OCI-LY3 (cell line): ENCODE results near the gene L3MBTL3.

Source experiments
- H2AFZ ChIP-seq: fragments of 200-600, 300-600 bp; shearing (Covaris generic); 2 replicates; pipeline ENCODE4 v1.6.0; 2014; ENCODE audit warnings: antibody characterized with exemption, low read depth, low read length
- H3K27ac ChIP-seq: fragments of 200-600, 300-600 bp; sonication (generic); 2 replicates; pipeline ENCODE4 v1.5.1; 2014; ENCODE audit warnings: mild to moderate bottlenecking, low read length, moderate library complexity, mixed read lengths
- H3K27me3 ChIP-seq: fragments of 200-600, 300-600 bp; sonication (generic); 2 replicates; pipeline ENCODE4 v1.6.1; 2014; ENCODE audit warnings: low read depth, low read length, mixed read lengths
- H3K36me3 ChIP-seq: fragments of 200-600, 300-600 bp; sonication (generic); replicated peaks from 2 replicates; pipeline ENCODE3; 2014; ENCODE audit warnings: low read depth, low read length, mixed read lengths
- H3K4me1 ChIP-seq: fragments of 300-600, 200-600 bp; sonication (generic); 2 replicates; pipeline ENCODE4 v1.6.1; 2014; ENCODE audit warnings: low read length, mixed read lengths
- H3K4me2 ChIP-seq: fragments of 200-600, 300-600 bp; sonication (generic); 2 replicates; pipeline ENCODE4 v1.6.1; 2014; ENCODE audit warnings: low read length, mixed read lengths
- H3K4me3 ChIP-seq: fragments of 300-600, 200-600 bp; sonication (generic); 2 replicates; pipeline ENCODE4 v1.5.1; 2014; ENCODE audit warnings: antibody characterized with exemption, mild to moderate bottlenecking, low read length, moderate library complexity
- H3K79me2 ChIP-seq: fragments of 300-600, 200-600 bp; shearing (Covaris generic); 2 replicates; pipeline ENCODE4 v1.6.1; 2014; ENCODE audit warnings: mild to moderate bottlenecking, low read length, mixed read lengths
- H3K9ac ChIP-seq: fragments of 300-600, 200-600 bp; shearing (Covaris generic); 2 replicates; pipeline ENCODE4 v1.6.0; 2014; ENCODE audit warnings: mild to moderate bottlenecking, low read length, moderate library complexity
- H3K9me3 ChIP-seq: fragments of 200-600, 300-600 bp; shearing (Covaris generic); 2 replicates; pipeline ENCODE4 v1.6.1; 2014; ENCODE audit warnings: low read length, mixed read lengths; ENCODE audit not compliant: insufficient read depth
- H4K20me1 ChIP-seq: fragments of 200-600, 300-600 bp; sonication (generic); 2 replicates; pipeline ENCODE4 v1.6.1; 2016; ENCODE audit warnings: low read length, mixed read lengths; ENCODE audit not compliant: insufficient read depth
- EZH2phosphoT487 ChIP-seq: fragments of 200-600 bp; shearing (Covaris generic); IDR thresholded peaks from 2 replicates; pipeline ENCODE4 v1.6.1; 2018; ENCODE audit warnings: antibody characterized with exemption, mixed run types, low read depth
- TF ChIP-seq, protein P1 (sequence below): fragments of 200-600, 300-600 bp; sonication (generic); IDR thresholded peaks from 2 replicates; pipeline ENCODE4 v1.5.1; 2014; ENCODE audit warnings: antibody characterized with exemption, low read length, low read depth

L3MBTL3 gene

DNA sequence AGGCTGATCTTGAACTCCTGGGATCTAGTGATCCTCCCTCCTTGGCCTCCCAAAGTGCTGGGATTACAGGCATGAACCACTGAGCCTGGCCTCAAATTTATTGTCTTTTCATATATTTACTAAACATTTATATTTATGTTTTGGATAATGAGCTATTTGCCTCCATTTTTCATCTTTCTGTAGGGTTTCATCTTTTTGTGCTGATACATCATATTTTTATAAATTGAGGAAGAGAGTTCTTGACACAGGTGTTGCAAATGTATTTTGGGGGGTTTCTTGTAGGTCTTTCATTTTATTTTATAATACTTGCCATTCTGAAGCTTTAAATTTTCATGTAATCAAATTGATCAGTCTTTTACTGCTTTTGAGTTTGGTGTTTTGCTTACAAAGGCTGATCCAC lies 72.4 kb downstream of the L3MBTL3 start:
- no peaks in the 10 kb centered on the region for H3K36me3 ChIP-seq

DNA sequence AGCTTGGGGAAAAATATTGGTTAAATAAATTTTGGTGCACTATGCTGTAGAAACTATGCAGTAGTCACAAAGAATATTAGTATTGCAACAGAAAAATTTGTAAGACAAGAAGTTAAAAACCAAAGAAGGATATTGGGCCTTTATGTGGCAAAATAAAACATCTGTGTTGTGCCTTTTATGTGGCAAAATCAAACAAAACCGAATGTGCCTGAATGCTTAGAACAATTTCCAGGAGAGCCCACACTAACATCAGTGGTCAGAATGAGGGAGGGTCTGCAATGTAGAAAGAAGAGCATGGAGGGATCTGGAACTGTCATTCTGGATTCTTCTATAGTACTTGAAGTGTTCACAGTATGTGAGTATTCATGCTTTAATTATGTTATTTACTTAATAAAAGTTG lies 75.2 kb downstream of the L3MBTL3 start:
- H3K9ac ChIP-seq: no peak overlapping the region
- no peak overlapping the region for H3K27ac ChIP-seq
- no peaks in the 10 kb centered on the region for H4K20me1 ChIP-seq
- H3K79me2 ChIP-seq: no peaks in the 10 kb centered on the region
- no peak overlapping the region for H2AFZ ChIP-seq
- H3K4me1 ChIP-seq: no peaks in the 10 kb centered on the region
- TF ChIP-seq, protein P1, sequence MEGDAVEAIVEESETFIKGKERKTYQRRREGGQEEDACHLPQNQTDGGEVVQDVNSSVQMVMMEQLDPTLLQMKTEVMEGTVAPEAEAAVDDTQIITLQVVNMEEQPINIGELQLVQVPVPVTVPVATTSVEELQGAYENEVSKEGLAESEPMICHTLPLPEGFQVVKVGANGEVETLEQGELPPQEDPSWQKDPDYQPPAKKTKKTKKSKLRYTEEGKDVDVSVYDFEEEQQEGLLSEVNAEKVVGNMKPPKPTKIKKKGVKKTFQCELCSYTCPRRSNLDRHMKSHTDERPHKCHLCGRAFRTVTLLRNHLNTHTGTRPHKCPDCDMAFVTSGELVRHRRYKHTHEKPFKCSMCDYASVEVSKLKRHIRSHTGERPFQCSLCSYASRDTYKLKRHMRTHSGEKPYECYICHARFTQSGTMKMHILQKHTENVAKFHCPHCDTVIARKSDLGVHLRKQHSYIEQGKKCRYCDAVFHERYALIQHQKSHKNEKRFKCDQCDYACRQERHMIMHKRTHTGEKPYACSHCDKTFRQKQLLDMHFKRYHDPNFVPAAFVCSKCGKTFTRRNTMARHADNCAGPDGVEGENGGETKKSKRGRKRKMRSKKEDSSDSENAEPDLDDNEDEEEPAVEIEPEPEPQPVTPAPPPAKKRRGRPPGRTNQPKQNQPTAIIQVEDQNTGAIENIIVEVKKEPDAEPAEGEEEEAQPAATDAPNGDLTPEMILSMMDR: no peak
- TF ChIP-seq EZH2phosphoT487: no peak
- H3K4me2 ChIP-seq: no peak overlapping the region
- no peaks in the 10 kb centered on the region for H3K9me3 ChIP-seq
- no peaks in the 10 kb centered on the region for H3K27me3 ChIP-seq
- no peaks in the 10 kb centered on the region for H3K36me3 ChIP-seq
- no peak overlapping the region for H3K4me3 ChIP-seq

More for the DNA sequence above, 72.4 kb downstream of the L3MBTL3 start:
- no peaks in the 10 kb centered on the region for H3K79me2 ChIP-seq
- no peaks in the 10 kb centered on the region for H4K20me1 ChIP-seq
- H3K4me2 ChIP-seq: no peak overlapping the region
- H3K27ac ChIP-seq: no peak overlapping the region
- no peaks in the 10 kb centered on the region for H3K4me1 ChIP-seq
- no peak overlapping the region for H3K9ac ChIP-seq
- H3K4me3 ChIP-seq: no peak overlapping the region
- no peaks in the 10 kb centered on the region for H3K9me3 ChIP-seq
- H2AFZ ChIP-seq: no peak overlapping the region
- H3K27me3 ChIP-seq: no peaks in the 10 kb centered on the region
- no peak for TF ChIP-seq EZH2phosphoT487
- TF ChIP-seq, protein P1: no peak

DNA sequence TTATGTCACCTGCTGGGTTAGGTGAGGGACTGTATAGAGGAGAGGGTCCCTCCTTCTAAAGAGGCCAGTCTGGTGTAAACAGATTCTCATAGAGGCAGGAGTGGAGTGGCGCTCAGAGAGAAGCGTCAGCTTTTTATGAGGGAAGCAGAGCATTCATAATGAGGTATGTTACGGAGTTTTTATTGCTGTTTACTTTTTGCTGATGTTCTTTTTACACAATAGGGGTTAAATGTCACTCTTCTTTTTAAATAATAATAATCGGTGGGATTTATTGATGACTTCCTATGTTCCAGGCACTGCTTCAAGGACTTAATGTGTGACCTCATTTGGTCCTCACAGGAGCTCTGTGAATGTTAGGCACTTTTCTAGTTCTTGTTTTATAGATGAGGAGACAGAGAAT lies 79.9 kb downstream of the L3MBTL3 start:
- no peaks in the 10 kb centered on the region for H3K79me2 ChIP-seq
- H3K4me2 ChIP-seq: no peak overlapping the region
- H4K20me1 ChIP-seq: no peaks in the 10 kb centered on the region
- no peak overlapping the region for H3K9ac ChIP-seq
- no peaks in the 10 kb centered on the region for H3K27me3 ChIP-seq
- no peaks in the 10 kb centered on the region for H3K4me1 ChIP-seq
- no peaks in the 10 kb centered on the region for H3K9me3 ChIP-seq
- H3K27ac ChIP-seq: no peak overlapping the region
- H3K36me3 ChIP-seq: no peaks in the 10 kb centered on the region
- H3K4me3 ChIP-seq: no peak overlapping the region
- no peak for TF ChIP-seq EZH2phosphoT487
- TF ChIP-seq, protein P1: no peak
- H2AFZ ChIP-seq: no peak overlapping the region

DNA sequence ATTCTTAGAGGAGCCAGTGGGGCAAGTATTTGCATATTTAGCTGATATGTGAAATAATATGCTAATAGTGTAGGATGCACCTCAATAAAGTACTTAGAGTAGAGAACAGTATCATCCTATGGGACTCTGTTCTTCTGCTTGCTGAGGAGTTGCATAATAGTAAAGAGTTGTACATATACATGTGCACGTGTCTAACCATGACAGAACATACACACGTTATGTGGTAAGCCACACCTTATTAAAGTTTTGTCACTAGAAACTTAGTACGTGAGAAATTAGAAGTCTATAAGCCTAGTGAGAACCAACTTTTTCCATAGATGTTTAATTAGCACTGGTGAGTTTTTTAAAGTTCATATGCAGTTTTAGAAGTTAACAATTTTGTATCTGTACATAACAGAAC lies 80.7 kb downstream of the L3MBTL3 start:
- Histone ChIP-seq H3K79me2 (no peaks in the 10 kb centered on the region), H2AFZ (no peak overlapping the region), H3K27me3 (no peaks in the 10 kb centered on the region), H3K9ac (no peak overlapping the region), H3K9me3 (no peaks in the 10 kb centered on the region), H3K4me3 (no peak overlapping the region), H3K36me3 (no peaks in the 10 kb centered on the region), H3K4me2 (no peak overlapping the region), H4K20me1 (no peaks in the 10 kb centered on the region), H3K27ac (no peak overlapping the region), H3K4me1 (no peaks in the 10 kb centered on the region)
- TF ChIP-seq, protein P1: no peak
- no peak for TF ChIP-seq EZH2phosphoT487
